SU-DHL-6 (cell line): ENCODE measurements around the gene ARHGAP26.

ENCODE experiments used
- H2AFZ ChIP-seq: fragments of 200-600 bp; sonication (generic); 2 replicates; pipeline ENCODE4 v1.6.1; 2014; ENCODE audit warnings: low read depth, mild to moderate bottlenecking, moderate library complexity, mixed read lengths, antibody characterized with exemption, low read length; ENCODE audit not compliant: severe bottlenecking
- H3F3A ChIP-seq: fragments of 200-600 bp; shearing (Covaris generic); 2 replicates; pipeline ENCODE4 v1.6.0; 2016; ENCODE audit warnings: antibody characterized with exemption, mild to moderate bottlenecking; ENCODE audit not compliant: insufficient read depth
- H3K27ac ChIP-seq: fragments of 200-600 bp; sonication (generic); 2 replicates; pipeline ENCODE4 v1.5.1; 2016; ENCODE audit warnings: low read depth, mild to moderate bottlenecking, low read length, moderate library complexity, mixed read lengths
- H3K27me3 ChIP-seq: fragments of 200-600 bp; sonication (generic), shearing (Covaris generic); 2 replicates; pipeline ENCODE4 v1.6.0; 2014; ENCODE audit warnings: mild to moderate bottlenecking, low read length
- H3K36me3 ChIP-seq: fragments of 200-600 bp; sonication (generic); 2 replicates; pipeline ENCODE4 v1.6.1; 2014; ENCODE audit warnings: mild to moderate bottlenecking, low read length, mixed read lengths
- H3K4me2 ChIP-seq: fragments of 300-600, 200-600 bp; shearing (Covaris generic), sonication (generic); 2 replicates; pipeline ENCODE4 v1.6.0; 2014; ENCODE audit warnings: low read length, low read depth, mild to moderate bottlenecking; ENCODE audit not compliant: poor library complexity, severe bottlenecking
- H3K4me3 ChIP-seq: fragments of 200-600 bp; sonication (generic); 2 replicates; pipeline ENCODE4 v1.5.1; 2014; ENCODE audit warnings: antibody characterized with exemption, low read length, mild to moderate bottlenecking, mixed read lengths; ENCODE audit not compliant: insufficient read depth, poor library complexity, severe bottlenecking
- H3K79me2 ChIP-seq: fragments of 200-600 bp; sonication (generic); 2 replicates; pipeline ENCODE4 v1.6.1; 2014; ENCODE audit warnings: mild to moderate bottlenecking, low read length, moderate library complexity; ENCODE audit not compliant: insufficient read depth
- H3K9ac ChIP-seq: fragments of 200-600 bp; sonication (generic); 2 replicates; pipeline ENCODE4 v1.7.0; 2014; ENCODE audit warnings: mild to moderate bottlenecking, low read length
- H3K9me2 ChIP-seq: fragments of 200-600 bp; sonication (generic); replicated peaks from 2 replicates; pipeline ENCODE4 v1.6.1; 2014; ENCODE audit warnings: low read length; ENCODE audit not compliant: insufficient read depth
- H3K9me3 ChIP-seq: fragments of 200-600 bp; sonication (generic); 2 replicates; pipeline ENCODE4 v1.6.1; 2014; ENCODE audit warnings: low read length, mixed read lengths; ENCODE audit not compliant: insufficient read depth
- H4K20me1 ChIP-seq: fragments of 200-600 bp; sonication (generic); 2 replicates; pipeline ENCODE4 v1.6.1; 2014; ENCODE audit warnings: low read depth, mild to moderate bottlenecking, antibody characterized with exemption, low read length, moderate library complexity, mixed read lengths
- EZH2phosphoT487 ChIP-seq: fragments of 200-600 bp; sonication (generic), shearing (Covaris generic); conservative IDR thresholded peaks from 2 replicates; pipeline ENCODE4 v1.6.1; 2018; ENCODE audit warnings: mild to moderate bottlenecking, antibody characterized with exemption, low read length, moderate library complexity, mixed read lengths
- TF ChIP-seq, protein P1 (sequence below): fragments of 200-600 bp; sonication (generic); IDR thresholded peaks from one replicate; pipeline ENCODE4 v1.5.1; 2017; ENCODE audit warnings: antibody characterized with exemption, mild to moderate bottlenecking, low read length, moderate library complexity; ENCODE audit not compliant: insufficient read depth, poor library complexity, severe bottlenecking

ARHGAP26 gene

DNA sequence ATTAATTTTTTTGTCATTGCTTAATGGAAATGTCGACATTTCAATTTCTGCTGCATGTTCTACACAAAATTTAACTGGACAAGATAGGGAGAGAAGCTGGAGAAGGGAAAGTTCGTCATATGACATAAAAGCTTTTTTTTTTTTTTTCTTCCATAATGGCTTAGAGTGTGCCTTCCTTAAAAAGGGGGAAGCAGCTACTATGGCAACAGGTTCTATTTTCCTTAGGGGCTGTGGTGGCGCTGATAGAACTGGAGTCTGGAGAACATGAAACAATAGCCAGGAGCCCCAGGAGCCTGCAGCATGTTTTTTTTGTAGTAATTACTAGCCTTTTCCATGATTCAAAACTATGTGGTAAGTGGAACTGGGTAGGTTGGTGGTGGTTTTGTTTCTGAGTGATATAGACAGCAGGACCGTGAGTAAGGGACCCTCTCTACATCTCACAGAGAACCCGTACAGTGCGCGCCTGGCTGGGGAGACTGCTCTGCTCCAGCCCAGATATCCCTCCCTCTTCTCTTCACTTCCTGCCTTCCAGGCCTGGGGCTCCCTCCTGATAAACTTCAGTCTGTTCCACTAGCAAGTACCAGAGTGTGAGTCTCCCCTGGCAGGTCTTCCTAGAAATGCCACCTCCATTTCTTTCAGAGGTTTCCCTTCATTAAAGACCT lies 331.7 kb downstream of the ARHGAP26 start:
- no peak overlapping the region for H3K27ac ChIP-seq
- no peaks in the 10 kb centered on the region for H3K27me3 ChIP-seq
- no peaks in the 10 kb centered on the region for H3K36me3 ChIP-seq
- H4K20me1 ChIP-seq: no peaks in the 10 kb centered on the region
- no peak overlapping the region for H3K4me3 ChIP-seq
- H3K9me3 ChIP-seq: no peaks in the 10 kb centered on the region
- H2AFZ ChIP-seq: no peak overlapping the region
- H3F3A ChIP-seq: no peaks in the 10 kb centered on the region
- H3K79me2 ChIP-seq: no peaks in the 10 kb centered on the region
- H3K9me2 ChIP-seq: no peaks in the 10 kb centered on the region
- no peak for TF ChIP-seq EZH2phosphoT487
- TF ChIP-seq, protein P1, sequence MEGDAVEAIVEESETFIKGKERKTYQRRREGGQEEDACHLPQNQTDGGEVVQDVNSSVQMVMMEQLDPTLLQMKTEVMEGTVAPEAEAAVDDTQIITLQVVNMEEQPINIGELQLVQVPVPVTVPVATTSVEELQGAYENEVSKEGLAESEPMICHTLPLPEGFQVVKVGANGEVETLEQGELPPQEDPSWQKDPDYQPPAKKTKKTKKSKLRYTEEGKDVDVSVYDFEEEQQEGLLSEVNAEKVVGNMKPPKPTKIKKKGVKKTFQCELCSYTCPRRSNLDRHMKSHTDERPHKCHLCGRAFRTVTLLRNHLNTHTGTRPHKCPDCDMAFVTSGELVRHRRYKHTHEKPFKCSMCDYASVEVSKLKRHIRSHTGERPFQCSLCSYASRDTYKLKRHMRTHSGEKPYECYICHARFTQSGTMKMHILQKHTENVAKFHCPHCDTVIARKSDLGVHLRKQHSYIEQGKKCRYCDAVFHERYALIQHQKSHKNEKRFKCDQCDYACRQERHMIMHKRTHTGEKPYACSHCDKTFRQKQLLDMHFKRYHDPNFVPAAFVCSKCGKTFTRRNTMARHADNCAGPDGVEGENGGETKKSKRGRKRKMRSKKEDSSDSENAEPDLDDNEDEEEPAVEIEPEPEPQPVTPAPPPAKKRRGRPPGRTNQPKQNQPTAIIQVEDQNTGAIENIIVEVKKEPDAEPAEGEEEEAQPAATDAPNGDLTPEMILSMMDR: no peak
- H3K4me2 ChIP-seq: no peak overlapping the region
- no peak overlapping the region for H3K9ac ChIP-seq

DNA sequence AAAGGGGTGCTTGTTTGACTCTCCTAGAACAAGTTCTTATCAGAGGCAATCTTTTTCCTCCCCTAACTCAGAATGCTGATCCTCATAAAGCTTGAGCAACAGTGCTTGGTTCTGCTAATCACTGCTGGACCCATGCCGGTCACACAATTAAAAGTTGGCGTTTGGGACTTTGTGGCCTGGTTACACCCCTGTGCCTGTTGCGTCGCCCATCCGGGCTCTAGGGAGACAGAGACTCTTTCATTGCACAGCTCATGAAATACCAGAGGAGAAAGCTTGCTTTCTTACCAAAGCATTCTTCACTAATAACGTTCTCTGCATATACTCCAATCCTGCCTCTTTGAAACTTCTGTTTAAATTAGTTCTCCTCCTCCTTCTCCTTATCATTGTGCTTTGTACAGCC lies 332.2 kb downstream of the ARHGAP26 start:
- Histone ChIP-seq H3K4me3 (no peak overlapping the region), H3K9me2 (no peaks in the 10 kb centered on the region), H3K27me3 (no peaks in the 10 kb centered on the region), H3K36me3 (no peaks in the 10 kb centered on the region), H3K9me3 (no peaks in the 10 kb centered on the region), H3F3A (no peaks in the 10 kb centered on the region), H3K79me2 (no peaks in the 10 kb centered on the region), H2AFZ (no peak overlapping the region), H3K4me2 (no peak overlapping the region), H4K20me1 (no peaks in the 10 kb centered on the region), H3K9ac (no peak overlapping the region), H3K27ac (no peak overlapping the region)
- no peak for TF ChIP-seq EZH2phosphoT487
- TF ChIP-seq, protein P1: no peak

DNA sequence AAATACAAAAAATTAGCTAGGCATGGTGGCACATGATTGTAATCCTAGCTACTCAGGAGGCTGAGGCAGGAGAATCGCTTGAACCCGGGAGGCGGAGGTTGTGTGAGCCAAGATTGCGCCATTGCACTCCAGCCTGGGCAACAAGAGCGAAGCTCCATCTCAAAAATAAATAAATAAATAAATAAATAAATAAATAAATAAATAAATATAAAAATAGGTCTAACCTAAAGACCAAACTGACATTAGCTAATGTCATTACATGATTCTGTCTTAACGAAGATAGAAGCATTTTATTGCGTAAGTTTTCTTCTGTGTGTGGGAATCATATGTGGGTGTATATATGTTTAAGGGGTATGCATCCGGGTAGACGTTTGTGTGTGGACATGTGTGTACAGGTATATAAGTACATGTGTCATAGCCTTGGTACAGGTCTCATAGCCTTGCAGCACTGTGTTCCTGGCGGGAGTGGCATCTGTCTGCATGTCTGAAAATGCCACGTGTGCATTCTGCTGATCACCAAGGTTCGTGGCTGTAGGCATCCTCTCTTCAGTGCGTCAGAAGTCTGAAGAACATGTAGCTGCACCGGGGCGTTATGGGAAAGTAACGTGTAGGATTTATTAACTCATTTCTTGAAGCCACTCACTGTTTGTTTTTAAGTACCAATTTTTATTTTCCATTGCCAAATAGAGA lies 335.2 kb downstream of the ARHGAP26 start:
- no peaks in the 10 kb centered on the region for H3K9me3 ChIP-seq
- H3F3A ChIP-seq: no peaks in the 10 kb centered on the region
- no peak overlapping the region for H3K9ac ChIP-seq
- TF ChIP-seq, protein P1: no peak
- no peak for TF ChIP-seq EZH2phosphoT487
- H3K36me3 ChIP-seq: no peaks in the 10 kb centered on the region
- no peak overlapping the region for H3K4me3 ChIP-seq
- H3K27me3 ChIP-seq: no peaks in the 10 kb centered on the region
- H3K79me2 ChIP-seq: no peaks in the 10 kb centered on the region
- H3K9me2 ChIP-seq: no peaks in the 10 kb centered on the region
- H2AFZ ChIP-seq: no peak overlapping the region
- no peak overlapping the region for H3K27ac ChIP-seq
- no peaks in the 10 kb centered on the region for H4K20me1 ChIP-seq
- H3K4me2 ChIP-seq: no peak overlapping the region
